HG02970 (cell line): ENCODE measurements around the gene FADS2.

Experiments
- ATAC-seq: cut with Tn5 transposase; IDR thresholded peaks from one replicate; pipeline ENCODE4 v1.9.1; 2021; ENCODE audit warnings: mild to moderate bottlenecking, moderate library complexity, moderate number of reproducible peaks; ENCODE audit not compliant: unreplicated experiment, low FRiP score

Gene FADS2

DNA sequence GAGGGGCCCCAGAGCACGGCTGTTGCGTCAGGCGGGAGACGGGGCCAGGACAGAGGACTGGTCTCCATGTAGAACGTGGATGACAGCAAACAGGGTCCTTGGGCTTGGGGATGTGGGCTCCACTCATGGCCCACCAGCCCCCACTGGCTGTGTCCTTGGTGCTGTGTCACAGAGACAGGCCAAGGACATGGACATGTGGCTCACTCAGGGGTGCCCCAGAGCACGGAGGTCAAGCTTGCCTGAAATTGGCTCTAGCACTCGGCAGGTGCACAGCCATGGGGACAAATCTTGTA lies 14.4 kb downstream of the FADS2 start:
- ATAC-seq = no peak

DNA sequence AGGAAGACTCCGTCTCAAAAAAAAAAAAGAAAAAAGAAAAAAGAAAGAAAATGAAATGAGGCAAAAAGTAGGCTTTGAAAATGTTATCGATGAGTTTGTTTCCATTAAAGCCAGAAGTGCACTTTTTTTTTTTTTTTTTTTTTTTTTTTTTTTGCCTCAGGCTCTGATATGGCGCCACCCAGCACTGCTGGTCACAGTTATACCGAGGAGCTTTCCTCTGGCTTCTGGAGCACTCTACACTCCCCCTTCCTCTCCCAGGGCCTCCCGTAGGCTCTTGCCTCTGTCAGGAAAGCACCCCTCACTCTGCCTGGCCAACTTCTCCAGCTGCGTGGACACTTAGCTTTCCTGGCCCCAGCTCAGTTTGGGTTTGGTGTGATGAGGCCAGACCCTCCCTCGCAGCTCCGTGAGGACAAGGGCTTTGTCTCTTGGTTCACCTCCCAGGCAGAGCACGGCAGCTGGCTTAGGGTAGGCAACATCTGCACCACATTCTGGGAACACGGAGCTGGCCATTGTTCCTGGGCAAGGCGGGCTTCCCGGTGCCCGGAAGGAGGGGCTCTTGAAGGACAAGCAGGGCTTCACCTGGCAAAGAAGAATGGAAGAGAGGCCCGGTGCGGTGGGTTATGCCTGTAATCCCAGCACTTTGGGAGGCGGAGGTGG lies 16.9 kb downstream of the FADS2 start:
- ATAC-seq = no peak

DNA sequence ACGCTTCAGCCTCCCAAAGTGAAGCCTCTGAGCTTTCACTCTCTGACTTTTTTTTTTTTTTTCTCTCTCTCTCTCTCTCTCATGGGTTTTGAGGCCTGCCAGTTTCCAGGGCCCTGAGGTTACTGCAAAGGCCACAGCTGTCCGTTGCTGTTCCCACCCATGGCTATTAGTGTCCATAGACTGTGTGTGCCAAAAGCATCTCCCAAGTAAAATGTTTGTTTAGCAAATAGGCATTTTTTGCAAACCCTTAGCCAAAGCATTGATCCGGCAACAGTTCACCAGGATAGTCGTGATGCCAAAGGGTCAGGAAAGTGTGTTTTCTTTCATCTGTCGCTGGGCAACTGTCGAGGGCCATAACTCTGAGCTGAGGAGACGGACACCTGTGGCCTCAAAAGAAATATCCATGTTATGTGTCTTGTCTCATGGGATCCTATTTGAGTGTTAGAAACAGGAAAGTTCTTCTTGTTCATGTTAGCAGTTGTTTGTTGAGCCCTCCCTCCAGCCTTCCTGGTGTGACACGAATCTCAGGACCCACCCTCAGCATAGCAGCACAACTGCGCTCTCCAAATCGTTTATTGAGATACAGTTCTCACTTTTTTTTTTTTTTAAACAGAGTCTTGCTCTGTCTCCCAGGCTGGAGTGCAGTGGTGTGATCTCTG lies 18.4 kb downstream of the FADS2 start:
- ATAC-seq = no peak

DNA sequence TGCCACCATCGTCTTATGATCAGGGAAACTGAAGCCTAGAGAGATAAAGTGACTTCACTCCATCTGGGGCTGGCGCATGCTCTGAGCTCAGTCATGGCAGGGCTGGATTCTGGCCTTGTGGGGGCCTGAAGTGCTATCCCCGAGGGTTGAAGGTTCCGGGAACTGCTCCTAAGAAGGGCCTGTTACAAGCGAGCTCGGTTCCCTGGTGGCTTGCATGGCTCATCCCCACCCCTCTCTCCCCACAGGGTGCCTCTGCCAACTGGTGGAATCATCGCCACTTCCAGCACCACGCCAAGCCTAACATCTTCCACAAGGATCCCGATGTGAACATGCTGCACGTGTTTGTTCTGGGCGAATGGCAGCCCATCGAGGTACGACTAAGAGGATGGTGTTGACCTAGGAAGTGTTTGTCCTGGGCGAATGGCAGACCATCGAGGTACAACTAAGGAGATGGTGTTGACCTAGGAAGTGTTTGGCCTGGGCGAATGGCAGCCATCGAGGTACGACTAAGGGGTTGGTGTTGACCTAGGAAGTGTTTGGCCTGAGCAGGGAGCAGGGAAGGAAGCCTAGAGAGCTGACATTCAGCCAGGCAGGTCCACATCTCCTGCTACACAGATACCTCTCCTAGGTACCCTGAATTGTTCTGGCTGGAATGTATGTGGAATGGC lies 19.9 kb downstream of the FADS2 start:
- ATAC-seq = no peak

DNA sequence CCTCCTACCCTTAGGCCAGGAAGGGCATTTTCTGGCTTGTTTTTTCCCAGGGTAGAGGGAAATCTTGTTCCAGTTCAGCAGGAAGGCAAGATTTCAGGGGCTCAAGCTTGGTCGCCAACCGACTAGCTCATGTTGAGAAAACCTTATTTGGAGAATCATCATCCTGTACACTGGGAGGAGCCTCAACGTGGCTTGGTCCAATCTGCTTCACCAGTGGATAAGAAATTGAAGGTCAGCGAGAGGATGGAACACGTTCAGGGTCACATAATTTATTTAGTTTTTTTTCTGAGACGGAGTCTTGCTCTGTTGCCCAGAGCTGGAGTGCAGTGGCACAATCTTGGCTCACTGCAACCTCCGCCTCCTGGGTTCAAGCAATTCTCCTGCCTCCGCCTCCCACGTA lies 20.5 kb downstream of the FADS2 start:
- no peak for ATAC-seq

DNA sequence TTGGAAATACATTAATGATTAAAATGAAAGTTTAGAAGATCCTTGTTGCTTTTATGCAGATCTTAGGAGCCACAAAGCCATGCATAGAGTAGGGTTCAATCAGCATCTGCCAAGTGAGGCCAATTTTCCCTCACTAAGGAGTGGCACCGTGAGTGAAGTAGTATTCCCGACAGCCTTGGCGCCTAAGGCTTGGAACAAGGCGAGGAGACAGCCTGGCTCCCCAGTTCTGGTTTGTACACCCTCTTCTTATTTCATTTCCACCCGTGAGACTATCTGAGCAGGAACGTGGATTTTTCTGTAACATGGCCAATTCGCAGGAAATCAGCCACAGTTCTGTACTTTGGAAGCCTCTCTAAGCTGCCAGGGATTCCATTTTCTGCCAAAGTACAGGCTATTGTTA lies 22.6 kb downstream of the FADS2 start:
- no peak for ATAC-seq

DNA sequence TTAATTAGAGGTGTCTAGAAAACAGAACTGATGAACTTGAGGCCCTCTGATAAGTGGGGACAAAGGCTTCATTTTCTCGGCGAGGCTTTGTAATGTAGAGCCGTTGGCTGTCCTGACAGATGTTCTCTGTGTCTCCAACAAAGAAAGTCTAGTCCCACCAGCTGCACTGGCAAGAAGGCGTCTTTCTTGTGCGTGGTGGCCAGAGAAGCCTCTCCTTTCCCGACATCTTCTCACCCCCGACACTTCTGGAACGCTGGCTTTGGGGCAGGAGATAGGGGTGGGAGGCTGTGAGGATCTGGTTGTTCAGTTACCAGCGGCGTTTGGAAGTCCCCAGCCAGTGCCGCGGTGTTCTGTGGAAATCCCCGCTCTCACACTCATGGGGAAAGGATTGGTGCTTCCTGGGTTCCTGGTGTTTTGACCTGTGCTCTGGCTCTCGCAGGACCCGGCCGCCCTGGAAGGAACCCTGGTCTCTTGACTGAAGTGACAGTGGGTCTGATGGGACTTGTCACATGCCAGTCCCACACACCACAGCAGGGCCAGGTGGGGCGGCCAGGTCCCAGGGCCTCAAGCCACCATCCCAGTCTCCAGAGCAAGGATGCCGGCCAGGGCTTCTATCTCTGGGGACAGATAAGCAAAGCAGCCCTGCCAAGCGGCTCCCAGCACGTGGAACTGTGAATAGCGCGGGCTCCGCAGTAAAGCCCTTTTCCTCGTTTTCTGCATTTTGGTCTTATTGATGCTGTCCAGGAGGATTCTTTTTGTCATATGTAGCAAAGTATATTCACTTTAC lies 23.2 kb downstream of the FADS2 start:
- ATAC-seq = no peak

DNA sequence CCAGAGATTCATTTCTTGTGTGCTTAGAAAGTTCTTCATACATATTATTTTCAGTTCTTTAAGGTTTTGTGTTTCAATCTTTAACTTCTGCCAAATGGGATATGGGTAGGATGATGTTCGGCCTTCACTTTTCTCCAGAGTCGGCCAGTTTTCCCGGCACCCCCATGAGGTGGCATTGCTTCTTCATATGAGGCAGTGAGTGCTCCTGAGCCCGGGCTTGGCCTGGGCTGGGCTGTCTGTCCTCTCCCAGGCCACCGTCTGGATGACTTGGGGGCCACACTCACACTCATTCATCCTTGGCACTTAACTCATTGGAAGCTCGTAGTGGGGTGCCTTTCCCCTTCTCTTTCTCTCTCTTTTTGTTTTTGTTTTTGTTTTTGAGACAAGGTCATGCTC lies 23.8 kb downstream of the FADS2 start:
- ATAC-seq = no peak

DNA sequence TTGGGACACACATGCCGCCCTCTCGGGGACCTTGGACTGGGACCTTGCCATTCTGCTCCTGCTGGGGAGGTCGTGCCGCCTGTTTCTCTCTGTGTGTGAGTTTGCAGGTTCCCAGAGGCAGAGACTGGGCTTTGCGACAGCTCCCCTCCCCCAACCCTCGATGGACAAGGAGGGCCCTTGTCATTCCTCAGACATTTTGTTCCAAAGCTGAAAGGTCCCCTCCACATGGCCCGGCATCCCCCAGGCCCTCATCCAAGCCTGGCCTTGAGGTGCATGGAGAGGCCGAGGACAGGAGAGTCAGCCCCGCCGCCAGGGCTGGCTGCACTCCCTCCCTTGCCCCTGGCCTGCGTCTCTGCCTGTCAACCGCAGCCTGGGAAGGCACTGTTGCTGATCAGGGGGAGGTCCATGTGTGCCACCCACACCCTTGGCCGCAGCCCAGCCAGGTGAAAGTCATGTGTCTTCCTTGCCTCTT lies 25.6 kb downstream of the FADS2 start:
- ATAC-seq = no peak

DNA sequence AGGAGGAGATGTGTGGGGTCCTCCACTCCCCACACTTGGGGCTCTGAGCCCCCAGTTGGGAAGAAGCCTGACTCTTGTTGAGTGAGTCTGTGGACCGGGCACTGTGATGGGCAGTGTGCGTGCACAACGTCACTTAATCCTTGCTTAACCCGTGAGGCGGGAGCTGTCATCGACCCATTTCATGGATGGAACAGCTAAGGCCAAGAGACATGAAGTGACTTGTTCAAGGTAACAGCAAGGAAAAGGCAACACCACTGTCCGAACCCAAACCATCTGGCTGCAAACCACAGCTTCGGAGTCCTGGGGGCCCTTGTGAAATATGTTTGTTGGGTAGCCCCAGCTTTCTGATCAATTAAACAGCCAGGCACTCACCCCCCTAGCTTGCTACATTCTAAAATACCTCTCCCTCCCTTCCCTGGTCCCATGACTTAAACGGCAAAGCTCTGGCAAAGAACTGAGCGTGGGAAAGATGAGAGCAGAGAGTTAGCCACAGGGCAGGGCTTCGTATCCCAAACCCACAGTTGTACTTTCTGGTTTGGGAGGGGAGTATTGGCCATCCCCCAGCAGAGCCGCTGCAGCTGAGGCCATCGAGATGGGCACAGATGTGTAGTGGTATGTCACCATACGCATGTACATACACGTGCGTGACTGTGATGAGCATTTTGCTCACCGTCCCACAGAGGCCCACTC lies 26.3 kb downstream of the FADS2 start:
- no peak for ATAC-seq

DNA sequence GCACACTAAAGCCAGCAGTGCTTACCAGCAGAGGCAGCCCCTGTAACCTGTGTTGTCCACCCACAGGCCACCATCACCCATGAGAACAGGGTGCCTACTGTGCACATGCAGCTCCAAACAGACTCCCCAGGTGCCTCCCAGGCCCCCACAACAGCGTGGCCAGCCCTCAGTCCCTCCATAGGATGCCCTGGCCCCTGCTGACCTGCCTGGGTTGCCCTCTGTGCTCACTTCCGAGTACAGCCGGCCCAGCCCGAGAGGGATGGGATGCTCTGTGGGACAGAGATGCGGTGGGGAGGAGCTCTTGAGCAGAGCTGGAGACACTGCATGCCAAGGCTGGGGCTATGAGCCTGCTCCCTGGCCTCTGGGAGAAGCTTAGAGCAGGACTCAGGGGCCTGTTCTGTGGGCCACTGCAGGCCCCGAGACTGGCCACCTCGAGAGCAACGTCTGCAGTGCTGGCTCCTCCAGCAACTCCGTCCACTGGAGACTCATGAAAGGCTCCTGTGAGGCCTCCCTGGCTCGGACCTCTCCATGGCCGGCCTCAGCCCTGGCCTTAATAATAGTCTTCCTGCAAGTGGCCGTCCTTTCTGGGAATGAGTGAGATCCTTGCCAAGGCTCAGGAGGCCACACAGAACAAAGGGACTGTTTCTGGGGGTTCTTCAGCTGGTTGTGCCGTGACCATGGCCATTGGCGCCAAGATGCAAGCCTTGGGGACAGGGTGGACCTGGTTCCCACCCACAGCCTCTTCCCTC lies 27.0 kb downstream of the FADS2 start:
- ATAC-seq = no peak

DNA sequence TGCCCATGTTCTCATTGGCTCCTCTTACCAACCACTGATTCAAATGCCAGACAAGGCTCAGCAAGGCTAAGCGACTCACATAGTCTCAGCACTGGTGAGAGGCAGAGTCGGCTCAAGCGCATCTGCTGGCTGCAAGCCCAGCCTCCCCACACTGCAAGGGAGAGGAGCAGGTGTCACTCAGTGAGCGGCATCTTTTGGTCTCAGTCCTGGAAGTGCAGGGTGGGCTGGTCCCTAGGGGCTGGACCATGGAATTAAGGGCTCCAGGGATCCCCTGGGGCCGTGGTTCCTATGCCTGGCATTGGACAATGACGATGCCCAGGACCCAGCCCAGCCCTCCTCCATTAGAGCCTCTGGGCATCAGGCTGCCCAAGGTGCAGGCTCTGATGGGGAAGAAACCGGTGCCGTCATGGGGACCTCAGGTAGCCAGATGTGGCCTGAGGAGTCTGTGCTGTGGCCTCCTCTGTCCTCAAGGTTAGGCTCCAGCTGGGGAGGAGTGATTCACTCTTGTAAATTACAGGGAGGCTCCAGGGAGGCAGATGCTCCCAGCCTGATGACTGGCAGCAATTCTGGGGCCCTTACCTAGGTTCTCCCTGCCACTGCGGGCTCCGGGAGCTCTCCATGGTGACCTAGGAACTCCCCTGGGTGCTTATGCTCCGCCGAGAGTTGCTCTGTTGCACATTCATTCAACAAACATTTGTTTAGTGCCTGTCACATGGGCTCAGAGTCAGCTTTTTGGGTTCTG lies 28.0 kb downstream of the FADS2 start:
- ATAC-seq = no peak

DNA sequence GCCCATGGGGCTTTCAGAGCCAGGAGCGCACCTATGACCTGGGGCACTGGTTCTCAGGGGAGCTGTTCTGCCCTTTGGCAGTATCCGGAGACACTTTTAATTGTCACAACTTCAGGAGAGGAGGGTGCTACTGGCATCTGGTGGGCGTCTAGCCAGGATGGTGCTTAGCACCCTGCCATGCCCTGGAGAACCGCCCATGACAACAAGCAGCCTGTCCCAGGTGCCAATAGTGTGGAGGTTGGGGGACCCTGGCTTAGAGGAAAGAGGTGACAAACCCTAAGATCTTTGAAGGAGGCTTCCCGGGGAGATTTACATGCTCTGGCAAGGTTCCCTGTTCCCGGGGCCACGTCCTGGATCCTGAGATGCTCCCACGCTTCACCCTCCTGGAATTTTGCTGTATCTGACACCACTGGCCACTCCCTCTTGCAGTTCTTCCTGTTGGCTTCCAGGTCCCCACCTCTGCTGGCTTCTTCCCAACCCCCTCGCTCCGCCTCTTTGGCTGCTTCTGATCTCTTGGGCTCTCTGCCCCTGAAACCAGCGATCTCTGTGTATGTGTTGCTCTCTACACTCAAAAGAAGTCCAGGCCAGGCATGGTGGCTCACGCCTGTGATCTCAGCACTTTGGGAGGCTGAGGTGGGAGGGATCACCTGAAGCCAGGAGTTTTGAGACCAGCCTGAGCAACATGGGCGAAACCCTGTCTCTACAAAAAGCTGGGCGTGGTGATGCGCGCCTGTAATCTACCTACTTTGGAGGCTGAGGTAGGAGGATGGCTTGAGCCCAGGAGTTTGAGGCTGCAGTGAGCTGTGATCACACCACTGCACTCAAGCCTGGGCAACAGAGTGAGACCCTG lies 32.2 kb downstream of the FADS2 start:
- ATAC-seq = no peak

DNA sequence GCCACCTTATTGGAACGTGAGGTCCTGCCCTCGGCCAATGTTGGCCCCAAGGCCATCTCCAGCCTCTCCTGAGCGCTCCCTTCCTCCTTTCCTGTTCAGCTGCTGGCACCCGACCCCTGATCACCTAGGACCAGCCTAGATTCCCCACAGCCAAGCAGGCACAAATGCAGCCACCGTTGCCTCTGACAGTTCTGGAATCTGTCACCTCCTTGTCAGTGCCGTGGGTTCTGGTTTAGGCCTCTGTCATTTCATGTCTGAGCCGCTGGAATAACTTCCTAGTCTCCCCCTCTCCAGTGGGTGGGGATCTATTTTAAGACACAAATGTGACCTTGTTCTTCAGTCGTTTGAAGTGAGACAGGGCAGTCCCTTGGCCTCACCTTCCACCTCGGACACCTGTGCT lies 33.5 kb downstream of the FADS2 start:
- no peak for ATAC-seq

DNA sequence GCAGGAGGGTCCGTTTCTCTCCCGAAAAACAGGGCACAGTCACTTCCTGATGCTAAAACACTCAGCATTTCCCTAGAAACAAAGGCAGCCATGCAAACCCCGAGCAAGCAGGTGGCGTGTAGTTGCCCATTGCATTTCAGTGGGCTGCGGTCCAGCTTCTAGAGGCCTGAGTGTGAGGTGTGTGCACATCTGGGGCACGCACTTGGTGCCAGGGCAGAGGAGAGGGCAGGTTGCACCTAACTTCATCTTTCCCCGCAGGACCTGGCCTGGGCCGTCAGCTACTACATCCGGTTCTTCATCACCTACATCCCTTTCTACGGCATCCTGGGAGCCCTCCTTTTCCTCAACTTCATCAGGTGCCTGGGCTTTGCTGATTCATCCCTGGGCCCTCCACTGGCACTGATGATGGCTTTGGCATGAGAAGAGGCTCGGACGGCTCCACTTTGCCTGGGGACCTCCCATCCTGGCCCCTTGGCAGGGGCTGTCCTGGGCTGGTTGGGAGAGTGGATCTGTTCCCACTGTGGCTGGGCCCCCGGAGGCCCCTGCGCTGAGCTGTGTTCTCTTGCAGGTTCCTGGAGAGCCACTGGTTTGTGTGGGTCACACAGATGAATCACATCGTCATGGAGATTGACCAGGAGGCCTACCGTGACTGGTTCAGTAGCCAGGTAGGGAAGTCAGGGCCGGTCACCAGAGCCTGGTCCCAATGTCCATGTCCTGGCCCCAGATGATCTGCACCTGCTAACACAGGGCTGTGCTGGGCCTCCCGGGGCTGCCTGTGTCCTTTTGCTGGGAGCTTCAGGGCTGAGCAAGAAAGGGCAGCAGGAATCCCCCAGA lies 34.8 kb downstream of the FADS2 start:
- no peak for ATAC-seq

DNA sequence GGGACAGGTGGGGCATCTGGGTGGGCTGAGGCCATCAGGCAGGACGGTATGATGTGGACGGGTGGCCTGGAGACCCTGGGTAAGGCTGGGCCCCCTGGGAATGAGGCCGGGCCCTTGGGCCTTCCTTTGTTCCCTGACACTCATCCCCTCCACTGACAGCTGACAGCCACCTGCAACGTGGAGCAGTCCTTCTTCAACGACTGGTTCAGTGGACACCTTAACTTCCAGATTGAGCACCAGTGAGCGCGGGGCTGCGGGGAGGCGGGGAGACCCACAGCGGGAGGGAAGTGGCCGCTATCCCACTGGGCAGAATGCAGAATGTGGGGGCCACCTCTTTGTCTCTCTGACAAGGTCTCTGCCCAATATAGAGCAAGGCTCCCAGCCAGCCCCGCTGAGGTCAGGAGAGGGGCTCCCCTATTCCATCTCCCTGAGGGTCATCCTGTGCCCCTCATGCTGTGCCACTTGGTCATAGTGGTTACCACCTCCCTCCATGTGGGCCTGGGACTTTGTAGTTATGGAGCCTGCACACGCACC lies 35.5 kb downstream of the FADS2 start:
- no peak for ATAC-seq
